ENCODE data around the gene ZCWPW1.
"Not testable (repeated sequence)": the region's sequence is repeated elsewhere in the genome, so short reads cannot be mapped to it uniquely, and the experiment has no call there.

ZCWPW1 gene

DNA sequence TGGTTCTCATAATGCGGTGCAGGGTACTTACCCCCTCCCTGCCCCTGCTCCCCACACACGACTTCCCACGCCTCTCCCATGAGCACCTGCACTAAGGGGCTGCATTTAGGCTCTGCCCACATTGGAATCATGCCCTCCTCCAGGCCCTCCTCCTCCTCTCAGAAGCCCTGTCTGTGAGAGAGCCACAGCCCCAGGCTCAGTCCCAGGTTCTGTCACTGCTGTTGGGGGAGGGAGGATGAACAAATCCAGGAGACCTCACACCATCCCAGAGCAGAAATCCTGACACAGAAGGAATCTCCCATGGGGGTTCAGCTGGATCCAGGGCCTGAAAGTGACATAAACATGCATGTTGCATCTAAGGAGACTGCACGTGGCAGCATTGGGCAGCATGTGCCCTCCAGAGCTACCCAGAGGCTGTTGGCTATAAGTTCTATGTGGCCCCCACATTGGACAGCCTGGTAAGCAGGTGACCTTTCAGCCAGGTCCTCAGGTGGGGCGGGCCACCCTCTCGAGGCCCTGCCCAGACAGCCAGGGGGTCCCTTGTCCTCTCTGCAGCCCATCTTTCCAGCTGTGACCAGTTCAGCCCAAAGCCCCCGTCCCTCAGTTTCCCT is 56.8 kb downstream of the ZCWPW1 start:
- no peak for DNase-seq

DNA sequence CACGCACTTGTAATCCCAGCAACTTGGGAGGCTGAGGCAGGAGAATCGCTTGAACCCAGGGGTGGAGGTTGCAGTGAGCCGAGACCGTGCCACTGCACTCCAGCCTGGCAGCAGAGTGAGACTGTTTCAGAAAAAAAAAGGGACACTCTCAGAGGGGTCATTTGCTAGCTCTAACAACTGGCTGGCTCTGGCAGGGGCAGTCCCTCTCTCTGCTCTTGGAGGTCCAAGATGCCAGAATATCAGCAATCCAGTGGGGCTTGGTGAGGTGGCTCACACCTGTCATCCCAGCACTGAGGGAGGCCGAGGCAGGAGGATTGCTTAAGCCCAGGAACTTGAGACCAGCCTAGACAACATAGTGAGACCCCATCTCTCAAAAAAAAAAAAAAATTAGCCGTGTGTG is 57.8 kb downstream of the ZCWPW1 start:
- DNase-seq = no peak

DNA sequence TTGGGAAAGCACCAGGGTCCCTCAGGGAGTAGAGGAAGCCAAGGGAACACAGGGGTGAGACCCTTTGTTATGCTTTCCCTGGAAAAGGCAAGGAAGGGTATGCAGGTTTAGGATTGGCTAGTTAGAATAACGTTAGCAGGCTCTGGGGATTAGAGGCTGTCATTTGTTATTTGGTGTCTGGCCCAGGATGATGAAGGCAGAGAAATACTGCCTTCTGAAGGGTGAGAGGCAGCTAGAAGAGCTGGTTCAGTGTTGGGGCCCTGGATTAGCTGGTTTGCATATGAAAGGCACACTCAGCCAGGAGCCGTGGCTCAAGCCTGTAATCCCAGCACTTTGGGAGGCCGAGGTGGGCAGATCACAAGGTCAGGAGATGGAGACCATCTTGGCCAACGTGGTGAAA is 58.2 kb downstream of the ZCWPW1 start:
- no peak for DNase-seq

DNA sequence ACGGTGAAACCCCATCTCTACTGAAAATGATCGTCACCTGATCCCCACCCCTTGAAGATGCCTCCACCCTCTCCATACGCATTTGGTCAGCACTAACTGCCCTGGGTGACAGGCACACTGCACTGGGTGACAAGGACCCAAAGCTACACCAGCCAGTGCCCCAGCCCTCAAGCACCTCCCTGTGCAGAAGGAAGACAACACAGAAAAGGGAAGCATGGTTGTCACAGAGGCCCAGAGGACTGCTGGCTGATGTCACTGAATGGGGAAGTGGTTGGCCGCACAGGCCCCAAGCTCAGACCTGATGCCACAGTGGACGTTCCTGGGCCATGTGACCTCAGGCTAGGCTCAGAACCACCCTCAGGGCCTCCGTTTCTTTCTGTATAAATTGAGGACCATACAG is 59.4 kb downstream of the ZCWPW1 start:
- no peak for DNase-seq

DNA sequence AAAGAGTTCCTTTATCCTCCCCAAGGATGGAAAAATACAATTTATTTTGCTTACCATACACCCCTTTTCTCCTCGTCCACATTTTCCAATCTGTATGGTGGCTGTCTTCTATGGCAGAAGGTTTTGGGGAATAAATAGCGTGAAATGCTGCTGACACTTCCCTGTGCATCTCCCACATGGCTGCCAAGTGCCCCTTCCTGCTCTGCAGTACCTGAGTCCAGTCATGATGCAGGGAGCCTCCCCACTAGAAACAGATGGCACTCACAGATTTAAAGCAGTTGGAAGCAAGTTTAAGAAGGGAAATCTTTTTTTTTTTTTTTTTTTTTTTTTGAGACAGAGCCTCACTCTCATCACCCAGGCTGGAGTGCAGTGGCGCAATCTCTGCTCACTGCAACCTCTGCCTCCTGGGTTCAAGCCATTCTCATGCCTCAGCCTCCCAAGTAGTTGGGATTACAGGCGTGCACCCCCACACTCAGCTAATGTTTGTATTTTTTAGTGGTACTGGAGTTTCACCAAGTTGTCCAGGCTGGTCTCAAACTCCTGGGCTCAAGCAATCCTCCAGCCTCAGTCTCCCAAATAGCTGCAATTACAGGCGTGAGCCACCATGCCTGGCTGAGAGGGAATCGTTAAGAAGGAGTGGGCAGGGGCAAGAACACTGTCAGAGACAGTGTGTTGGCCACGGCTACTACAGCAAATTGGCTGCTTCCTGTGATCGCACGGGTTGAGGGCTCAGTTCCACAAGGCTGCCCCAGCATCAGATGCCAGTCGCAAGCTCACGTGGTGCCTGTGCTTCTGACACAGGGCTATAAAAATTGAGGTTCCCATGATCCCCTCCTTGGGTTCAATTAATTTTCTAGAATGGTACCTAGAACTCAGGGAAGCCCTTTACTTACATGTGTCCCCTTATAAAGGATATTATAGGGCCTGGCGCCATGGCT is 60.6 kb downstream of the ZCWPW1 start:
- no peak for DNase-seq

DNA sequence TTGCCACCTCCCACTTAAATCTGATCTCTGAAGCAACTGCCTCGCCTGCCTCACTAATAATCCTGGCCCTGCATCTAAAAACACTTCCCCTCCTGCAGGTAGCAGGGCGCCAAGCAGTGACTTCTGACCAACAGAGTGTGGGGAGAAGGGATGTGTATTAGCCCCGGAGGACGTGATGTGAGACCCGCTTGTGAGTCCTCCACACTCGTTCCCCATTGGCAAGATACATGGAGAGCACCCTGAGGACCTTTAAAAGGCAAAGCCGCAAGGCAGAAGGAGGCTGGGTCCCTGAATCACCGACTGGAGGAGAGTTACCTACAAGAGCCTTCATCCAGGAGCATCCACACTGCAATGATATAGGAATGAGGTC is 61.3 kb downstream of the ZCWPW1 start:
- no peak for DNase-seq

DNA sequence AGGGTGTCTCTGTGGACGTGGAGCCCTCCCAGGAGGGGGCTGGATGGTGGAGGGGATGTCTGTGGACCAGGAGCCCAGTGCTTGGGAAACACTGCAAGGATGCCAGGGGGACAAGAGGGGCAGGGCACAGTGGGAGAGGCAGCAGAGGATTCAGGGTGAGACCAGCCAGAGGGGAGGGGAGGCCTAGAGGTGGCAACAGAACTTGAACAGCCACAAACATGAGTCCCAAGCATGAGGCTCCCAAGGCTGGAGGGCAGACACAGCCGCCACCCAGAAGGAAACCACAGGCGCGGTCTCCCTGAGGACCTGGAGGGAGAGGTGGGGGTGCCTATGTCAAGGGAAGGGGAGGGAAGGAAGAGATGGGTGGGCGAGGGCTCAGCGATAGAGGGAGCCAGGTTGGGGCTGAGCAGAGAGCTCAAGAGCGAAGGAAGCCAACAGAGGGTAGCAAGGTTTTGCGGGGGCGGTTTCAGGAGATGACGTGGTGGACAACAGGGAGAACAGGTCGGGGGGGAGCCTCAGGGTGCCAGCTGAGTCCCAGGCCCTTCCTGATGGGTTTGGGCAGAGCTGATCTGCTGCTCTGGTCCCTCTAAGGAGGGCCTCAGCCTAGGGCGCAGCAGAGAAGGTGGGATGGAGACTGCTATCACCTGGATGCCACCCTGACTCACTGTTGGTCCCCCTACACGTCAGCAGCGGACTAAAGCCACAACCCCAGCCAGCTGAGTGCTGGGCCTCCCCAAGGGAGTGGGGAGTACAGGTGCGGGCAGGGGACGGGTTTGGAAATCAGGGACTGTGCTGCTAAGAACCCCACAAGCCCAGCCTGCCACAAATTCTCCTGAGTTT is 61.9 kb downstream of the ZCWPW1 start:
- DNase-seq = no peak

DNA sequence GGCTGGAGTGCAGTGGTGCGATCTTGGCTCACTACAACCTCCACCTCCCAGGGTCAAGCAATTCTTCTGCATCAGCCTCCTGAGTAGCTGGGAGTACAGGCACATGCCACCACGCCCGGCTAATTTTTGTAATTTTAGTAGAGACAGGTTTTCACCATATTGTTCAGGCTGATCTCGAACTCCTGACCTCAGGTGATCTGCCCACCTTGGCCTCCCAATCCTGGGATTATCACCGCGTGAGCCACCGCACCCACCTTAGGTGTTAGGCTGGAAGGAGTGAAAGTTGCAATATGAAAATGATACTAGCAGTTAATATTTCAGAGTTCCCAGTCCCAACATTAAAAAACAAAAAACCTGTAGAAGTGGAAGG is 62.5 kb downstream of the ZCWPW1 start:
- DNase-seq = not testable (repeated sequence)

DNA sequence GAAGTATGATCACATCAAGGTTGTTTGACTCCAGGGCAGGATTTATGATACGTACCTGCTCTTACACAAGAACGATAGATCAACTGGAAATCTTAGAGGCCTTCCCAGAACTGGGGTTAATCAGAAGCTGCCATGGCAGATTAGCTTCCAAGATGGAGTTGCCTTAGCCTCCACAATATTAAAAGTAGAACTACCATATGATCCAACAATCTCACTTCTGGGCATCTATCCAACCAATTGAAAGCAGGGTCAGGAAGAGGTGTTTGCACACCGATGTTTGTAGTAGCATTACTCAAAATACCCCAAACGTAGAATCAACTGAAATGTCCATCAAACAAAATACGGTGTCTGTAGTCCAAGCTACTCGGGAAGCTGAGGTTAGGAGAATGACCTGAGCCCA is 64.0 kb downstream of the ZCWPW1 start:
- DNase-seq = no peak

DNA sequence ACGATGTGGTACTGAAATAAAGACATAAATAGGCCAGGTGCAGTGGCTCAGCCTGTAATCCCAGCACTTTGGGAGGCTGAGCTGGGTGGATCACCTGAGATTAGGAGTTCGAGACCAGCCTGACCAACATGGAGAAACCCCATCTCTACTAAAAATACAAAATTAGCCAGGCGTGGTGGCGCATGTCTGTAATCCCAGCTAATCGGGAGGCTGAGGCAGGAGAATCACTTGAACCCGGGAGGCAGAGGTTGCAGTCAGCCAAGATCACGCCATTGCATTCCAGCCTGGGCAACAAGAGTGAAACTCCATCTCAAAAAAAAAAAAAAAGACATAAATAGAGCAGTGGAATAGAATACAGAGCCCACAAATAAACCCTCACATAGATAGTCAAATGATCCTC is 64.7 kb downstream of the ZCWPW1 start:
- not testable (repeated sequence) for DNase-seq

DNA sequence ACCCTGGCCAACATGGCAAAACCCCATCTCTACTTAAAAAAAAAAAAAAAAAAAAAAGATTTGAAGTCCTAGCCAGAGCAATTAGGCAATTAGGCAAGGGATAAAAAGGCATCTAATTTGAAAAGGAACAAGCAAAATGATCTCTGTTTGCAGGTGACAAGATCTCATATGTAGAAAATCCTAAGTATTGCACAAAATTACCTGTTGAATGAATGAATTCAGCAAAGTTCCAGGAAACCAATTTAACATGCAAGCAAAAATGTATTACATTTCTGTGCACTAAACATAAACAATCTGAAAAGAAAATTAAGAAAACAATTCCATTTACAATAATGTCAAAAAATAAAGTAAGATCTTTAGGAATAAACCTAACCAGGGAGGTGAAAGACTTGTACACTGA is 65.4 kb downstream of the ZCWPW1 start:
- DNase-seq = no peak

DNA sequence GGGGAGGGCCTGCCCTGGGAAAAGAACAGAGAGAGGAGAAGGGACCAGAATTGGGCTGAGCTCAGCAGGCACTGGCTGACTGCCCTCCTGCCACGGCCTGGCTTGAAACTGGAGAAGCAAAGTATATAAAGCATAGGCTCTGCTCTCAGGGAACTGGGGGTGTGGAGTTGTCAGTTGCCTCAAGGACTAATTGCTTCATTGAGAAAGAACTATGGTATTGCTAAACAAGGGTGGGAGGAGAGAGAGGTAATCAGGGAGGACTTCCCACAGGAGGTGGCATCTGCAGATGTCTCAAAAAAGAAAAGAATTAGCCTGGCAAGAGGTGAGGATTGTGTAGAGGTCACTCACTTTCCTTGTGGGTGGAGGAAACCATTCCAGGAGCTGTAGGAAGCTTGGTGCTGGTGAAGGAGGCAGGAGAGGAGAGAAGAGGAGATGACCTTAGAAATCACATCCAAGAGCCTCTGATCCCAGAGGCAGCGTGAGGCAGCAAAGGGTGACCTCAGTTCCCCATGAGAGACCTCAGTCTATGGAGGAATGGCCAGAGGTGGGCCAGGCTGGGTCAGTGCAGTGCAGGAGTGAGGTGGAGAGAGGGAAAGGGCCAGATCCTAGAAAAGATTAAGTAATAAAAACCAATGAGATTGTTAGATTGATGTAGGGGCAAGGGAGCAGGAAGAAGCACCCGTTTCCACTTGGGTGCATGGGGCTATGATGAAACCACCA is 68.2 kb downstream of the ZCWPW1 start:
- DNase-seq = no peak

DNA sequence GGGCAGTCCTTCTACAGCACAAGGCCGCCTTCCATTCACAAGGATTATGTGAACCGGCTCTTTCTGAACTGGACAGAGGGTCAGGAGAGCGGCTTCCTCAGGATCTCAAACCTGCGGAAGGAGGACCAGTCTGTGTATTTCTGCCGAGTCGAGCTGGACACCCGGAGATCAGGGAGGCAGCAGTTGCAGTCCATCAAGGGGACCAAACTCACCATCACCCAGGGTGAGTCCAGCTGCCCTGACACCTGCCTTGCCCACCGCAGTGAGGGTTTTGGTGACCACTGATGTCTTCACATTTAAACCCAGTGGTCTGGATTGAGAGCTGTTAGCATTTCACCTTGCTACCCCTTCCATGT is 69.7 kb downstream of the ZCWPW1 start:
- DNase-seq = no peak

DNA sequence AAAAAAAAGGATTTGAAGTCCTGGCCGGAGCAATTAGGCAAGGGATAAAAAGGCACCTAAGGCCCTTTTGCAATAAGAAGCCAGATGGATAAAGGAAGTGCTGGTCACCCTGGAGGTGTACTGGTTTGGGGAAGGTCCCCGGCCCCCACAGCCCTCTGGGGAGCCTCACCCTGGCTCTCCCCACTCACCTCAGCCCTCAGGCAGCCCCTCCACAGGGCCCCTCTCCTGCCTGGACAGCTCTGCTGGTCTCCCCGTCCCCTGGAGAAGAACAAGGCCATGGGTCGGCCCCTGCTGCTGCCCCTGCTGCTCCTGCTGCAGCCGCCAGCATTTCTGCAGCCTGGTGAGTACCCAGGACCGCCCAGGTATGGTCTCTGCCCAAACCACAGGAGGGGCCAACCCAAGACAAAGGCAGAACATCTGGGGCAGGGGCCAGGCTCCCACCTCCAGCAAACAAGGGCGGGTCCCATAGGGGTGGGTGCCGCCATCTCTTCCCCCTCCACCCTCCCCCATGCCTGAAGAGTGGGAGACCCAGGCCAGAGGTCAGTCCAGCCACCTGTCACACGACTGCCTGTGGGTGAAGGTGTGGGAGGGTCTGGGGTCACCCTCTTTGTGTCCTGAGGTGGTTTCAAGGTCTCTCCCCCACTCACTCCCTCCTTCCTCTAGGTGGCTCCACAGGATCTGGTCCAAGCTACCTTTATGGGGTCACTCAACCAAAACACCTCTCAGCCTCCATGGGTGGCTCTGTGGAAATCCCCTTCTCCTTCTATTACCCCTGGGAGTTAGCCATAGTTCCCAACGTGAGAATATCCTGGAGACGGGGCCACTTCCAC is 70.3 kb downstream of the ZCWPW1 start, which contains the start of gene PILRB:
Gene PILRB, plus strand, starts transcription at position 91 of the 830 bp plus-strand sequence. Its CDS starts 186 bp downstream, at position 277.
- DNase-seq = no peak

DNA sequence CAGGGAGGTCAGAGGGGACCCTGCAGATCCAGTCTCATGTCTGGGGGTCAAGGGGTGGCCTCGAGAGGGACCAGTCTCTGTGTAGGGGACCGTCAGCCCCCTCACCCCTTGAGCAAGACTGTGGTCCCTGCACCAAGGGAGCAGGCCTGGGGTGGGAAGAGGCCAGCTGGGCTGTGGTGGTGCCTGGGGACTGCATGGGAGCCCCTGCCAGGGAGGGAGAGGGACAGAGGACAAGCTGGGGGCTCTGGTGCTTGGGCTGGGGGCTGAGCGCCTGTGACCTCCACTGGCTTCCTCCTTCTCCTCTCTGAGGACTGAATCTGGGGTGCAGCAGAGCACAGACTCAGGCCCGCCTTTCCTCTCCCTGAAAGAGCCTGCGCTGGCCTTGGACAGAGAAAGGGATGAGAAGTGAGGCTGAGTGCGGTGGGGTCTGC is 71.4 kb downstream of the ZCWPW1 start:
- no peak for DNase-seq

DNA sequence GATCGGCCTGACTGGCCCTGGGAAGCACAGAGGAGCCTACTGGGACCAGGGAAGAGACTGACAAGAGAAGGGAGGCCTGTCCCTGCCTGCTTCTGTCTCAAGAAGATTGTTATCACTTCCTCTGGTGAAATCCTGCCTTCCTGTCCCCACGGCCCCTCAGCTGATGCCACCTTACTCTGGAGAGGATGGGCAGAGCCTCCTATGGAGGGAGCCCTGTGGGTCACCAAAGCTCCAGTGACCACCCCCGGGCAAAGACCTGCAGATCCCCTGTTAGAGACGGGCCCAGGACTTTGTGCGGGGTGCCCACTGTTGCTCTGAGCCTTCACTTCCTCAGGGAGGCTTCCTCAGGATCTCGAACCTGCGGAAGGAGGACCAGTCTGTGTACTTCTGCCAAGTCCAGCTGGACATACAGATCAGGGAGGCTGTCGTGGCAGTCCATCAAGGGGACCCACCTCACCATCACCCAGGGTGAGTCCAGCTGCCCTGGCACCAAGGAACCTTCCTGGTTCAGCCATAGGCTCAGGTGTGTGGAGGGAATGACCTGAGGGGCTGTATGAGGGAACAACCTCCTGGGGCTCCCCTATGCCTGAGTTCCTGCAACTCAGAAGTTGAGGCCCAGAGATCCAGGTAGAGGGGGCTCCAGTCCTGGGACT is 72.0 kb downstream of the ZCWPW1 start:
- DNase-seq = no peak

DNA sequence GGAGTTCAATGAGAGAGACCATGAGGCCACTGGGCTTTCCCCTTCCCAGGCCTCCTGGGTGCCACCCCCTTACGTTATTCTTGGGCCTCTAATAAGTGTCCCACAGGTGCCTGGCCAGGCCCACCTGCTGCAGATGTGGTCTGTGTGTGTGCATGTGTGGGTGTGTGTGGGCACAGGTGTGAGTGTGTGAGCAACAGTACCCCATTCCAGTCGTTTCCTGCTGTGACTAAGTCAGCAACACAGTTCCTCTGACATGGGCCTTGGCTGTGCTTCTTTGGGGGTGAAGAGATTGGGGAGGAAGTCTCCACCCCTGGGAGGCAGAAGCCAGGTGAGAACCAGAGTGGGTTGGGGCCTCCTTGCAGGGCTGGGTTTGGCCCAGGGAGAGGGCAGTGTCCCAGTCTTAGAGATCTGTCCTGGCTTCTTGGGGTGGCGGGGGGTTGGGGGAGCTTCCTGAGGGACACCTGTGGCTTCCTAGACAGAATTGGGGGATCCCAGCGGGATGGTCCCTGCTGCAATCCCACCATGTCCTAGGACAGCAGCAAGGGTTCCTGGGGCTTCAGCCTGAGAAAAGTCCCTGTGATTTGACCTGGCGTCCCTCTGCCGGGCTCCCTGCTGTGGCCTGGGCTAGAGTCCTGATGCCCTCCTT is 74.7 kb downstream of the ZCWPW1 start:
- DNase-seq = no peak

DNA sequence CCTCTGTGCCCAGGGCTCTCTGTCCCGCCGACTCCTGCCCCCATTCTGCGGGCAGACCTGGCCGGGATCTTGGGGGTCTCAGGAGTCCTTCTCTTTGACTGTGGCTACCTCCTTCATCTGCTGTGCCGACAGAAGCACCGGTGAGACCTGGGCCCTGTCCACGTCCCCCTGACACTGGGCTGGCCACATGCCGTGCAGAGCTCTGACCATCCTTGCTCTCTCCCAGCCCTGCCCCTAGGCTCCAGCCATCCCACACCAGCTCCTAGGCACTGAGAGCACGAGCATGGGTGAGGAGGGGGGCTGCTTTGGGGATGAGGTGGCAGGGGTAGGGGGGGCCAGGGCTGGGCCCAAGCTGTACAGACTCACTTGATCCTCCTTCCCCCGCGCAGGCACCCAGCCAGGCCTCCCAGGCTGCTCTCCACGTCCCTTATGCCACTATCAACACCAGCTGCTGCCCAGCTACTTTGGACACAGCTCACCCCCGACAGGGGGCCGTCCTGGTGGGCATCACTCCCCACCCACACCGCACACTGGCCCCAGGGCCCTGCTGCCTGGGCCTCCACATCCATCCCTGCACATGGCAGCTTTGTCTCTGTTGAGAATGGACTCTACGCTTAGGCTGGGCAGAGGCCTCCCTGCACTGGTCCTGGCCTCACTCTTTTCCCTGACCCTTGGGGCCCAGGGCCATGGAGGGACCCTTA is 75.4 kb downstream of the ZCWPW1 start:
- no peak for DNase-seq

DNA sequence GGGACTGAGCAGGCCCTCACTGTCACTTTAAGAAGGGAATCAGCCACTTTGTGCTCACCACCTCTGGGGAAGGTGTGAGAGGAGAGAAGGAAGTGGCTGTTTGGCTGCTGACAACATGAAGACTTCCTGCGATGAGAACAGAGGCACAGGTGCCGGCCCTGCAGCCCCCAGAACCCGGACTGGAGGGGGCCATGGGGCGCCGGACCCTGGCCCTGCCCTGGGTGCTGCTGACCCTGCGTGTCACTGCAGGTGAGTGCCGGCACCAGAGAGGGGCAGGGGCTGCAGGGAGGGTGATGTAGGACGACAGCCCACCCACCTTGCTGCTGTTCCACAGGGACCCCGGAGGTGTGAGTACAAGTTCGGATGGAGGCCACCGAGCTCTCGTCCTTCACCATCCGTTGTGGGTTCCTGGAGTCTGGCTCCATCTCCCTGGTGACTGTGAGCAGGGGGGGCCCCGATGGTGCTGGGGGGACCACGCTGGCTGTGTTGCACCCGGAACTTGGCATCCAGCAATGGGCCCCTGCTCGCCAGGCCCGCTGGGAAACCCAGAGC is 76.2 kb downstream of the ZCWPW1 start:
- DNase-seq = not testable (repeated sequence)

DNA sequence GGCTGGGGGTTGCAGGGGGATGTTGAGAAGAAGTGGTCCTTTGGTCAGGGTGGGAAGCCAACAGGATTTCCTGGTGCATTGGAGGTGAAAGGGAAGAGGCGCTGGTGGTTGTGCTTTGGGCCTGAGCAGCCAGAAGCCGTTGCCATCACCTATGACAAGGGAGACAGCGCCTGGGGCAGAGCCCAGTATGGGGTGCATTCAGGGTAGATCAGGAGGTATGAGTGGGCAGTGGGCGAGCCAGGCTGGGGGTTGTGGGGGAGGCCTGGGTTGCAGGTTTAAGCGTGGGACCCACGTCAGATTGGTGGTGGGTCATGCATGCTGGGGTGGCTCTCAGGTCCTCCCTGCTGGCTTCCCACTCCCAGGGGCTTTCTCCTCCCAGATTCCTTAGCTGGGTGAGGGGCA is 76.8 kb downstream of the ZCWPW1 start:
- no peak for DNase-seq

Data from NCI-H1048 (cell line).